GM18511 (cell line): ENCODE results near the gene PYGM.

Source experiments
- ATAC-seq: cut with Tn5 transposase; IDR thresholded peaks from one replicate; pipeline ENCODE4 v1.9.1; 2021; ENCODE audit warnings: mild to moderate bottlenecking, moderate library complexity; ENCODE audit not compliant: unreplicated experiment

PYGM gene

GRCh38 chr11:64792482-64792881 lies 32.7 kb upstream of the PYGM start:
- no peak for ATAC-seq

- no peak for ATAC-seq
Measured at GRCh38 chr11:64791781-64792291, 32.1 kb upstream of the PYGM start.

GRCh38 chr11:64790205-64791095 lies 30.7 kb upstream of the PYGM start:
- no peak for ATAC-seq

GRCh38 chr11:64789331-64790204 lies 29.8 kb upstream of the PYGM start:
- ATAC-seq, result no peak

GRCh38 chr11:64788321-64789215 lies 28.8 kb upstream of the PYGM start:
- ATAC-seq, result no peak

GRCh38 chr11:64787526-64788320 lies 27.9 kb upstream of the PYGM start:
- no peak for ATAC-seq

- ATAC-seq, result no peak
Measured at GRCh38 chr11:64786308-64786707, 26.5 kb upstream of the PYGM start.

GRCh38 chr11:64784813-64785581 lies 25.2 kb upstream of the PYGM start:
- no peak for ATAC-seq

GRCh38 chr11:64778473-64779298 lies 18.9 kb upstream of the PYGM start, which contains the start of gene SF1:
SF1 (minus strand) TSS chr11:64778542; CDS start chr11:64778392, 150 bp downstream.
- ATAC-seq, result peak; percentile 84

GRCh38 chr11:64778223-64778472 lies 18.4 kb upstream of the PYGM start:
- no peak for ATAC-seq

- no peak for ATAC-seq
Measured at GRCh38 chr11:64777449-64778222, 17.9 kb upstream of the PYGM start.

GRCh38 chr11:64776875-64777274 lies 17.1 kb upstream of the PYGM start:
- no peak for ATAC-seq

GRCh38 chr11:64776425-64776824 lies 16.7 kb upstream of the PYGM start:
- no peak for ATAC-seq

GRCh38 chr11:64774144-64774543 lies 14.4 kb upstream of the PYGM start:
- ATAC-seq, result no peak

- no peak for ATAC-seq
Measured at GRCh38 chr11:64772303-64773018, 12.7 kb upstream of the PYGM start.

- ATAC-seq, result no peak
Measured at GRCh38 chr11:64771861-64772260, 12.1 kb upstream of the PYGM start.

- no peak for ATAC-seq
Measured at GRCh38 chr11:64770120-64770519, 10.3 kb upstream of the PYGM start.
